HG02759 (cell line): ENCODE results near the gene ZNF653.
"Not testable (repeated sequence)": the region's sequence is repeated elsewhere in the genome, so short reads cannot be mapped to it uniquely, and the experiment has no call there.

ENCODE experiments used
- ATAC-seq: cut with Tn5 transposase; IDR thresholded peaks from one replicate; pipeline ENCODE4 v1.9.1; 2021; ENCODE audit warnings: mild to moderate bottlenecking, moderate library complexity; ENCODE audit not compliant: unreplicated experiment

ZNF653 gene

DNA sequence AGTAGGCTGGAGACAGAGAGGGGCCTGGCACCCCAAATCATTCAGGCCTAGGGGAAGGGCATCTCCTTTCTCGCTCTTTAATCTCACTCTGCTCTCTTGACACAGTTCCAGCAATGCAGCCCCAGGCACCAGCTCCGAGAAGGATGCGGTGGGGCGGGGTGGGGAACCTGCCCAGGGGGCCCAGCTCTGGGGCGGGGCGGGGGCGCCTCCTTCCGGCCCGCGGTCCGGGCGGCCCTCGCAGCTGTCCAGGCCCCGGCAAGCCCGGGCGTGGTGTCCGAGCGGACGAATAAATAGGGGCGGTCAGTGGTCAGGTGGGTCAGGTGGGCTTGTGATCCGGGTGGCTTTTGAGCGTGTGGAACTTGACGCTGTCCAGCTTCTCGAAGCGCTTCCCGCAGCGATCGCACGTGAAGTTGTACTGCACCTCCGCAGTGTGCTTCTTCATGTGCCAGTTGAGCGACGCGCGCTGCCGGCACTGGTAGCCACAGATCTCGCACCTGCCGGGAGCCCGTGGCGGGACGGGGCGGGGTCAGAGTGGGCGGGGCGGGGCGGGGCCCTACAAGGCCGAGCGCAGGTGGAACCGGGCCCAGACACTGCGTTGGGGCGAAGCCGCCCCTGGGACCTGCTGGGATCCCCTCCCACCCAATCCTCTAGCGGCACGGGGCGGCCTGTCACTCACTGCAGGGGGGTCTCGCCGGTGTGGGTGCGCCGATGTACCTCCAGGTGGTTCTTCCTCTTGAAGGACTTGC, 22.1 kb downstream of the ZNF653 start:
- ATAC-seq = no peak

DNA sequence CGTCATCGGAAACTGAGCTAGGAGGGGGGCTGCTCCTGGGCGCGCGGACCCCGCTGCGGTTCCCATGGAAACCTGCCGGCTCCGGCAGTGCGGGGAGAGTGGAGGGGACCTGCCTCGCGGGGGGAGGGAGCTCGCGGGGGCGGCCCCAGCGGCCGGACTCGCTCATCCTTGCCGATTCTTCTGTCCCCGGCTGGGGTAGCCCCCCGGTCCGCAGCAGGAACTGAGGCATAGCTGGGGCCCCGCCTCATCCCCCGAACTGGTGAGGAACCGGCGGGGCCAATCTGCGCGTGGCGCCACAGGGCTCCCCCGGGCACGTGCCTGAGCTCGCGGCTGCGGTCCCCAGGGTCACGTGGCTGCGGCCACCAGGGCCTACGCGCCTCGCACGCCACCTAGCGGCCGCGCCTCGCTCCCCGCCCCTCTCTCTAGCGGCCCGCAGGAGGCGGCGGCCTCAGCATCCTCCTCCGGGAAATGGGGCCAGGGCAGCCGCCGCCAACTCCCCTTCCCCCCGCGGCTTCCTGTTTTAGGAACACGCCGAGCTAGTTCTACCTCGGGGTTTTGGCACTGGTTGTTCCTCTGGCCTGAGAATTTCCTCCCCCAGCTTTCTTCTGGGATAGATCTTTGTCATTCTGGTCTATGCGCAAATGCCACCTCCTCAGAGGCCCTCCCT, 23.1 kb downstream of the ZNF653 start:
- ATAC-seq = peak; percentile 71

DNA sequence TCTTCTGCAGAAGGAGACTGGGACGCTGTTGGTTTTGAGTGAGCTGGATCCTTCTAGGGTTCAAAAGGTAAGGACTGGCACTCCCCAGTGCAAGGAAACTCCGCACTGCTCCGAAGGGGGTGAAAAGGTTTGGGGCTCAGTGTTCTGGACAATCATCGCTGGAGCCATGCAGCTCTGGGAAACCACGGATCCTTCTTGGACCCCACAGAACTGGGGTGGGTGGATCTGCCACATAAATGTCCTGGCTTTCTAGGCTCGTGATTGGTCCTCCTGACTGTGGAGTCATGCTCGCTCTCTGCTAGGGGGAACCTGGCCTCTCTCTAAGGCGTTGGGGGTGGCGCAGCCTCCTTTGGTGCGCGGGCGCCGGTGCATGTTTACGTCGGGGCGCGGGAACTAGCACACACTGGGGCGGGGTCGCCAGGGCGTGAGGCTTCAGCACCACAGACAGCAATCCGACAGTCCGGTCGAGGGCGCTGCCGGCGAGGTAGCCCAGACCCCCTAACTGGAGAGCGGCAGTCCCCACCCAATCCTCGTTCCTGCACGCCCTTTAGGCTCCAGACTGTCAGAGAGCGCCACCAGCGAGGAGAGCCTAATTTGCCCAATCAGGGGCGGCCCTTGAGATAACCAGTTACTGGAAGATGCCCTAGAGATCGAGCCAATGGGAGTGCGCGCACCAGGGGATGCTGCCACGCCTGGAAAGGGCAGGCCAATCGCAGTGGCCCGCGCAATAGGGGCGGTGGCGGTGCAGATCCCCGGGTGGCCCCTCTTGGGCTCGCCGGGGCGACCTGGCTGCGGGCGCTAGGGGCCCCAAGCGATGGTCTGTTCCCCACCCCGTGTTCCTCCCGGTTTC, 23.9 kb downstream of the ZNF653 start:
- ATAC-seq = peak; percentile 62

DNA sequence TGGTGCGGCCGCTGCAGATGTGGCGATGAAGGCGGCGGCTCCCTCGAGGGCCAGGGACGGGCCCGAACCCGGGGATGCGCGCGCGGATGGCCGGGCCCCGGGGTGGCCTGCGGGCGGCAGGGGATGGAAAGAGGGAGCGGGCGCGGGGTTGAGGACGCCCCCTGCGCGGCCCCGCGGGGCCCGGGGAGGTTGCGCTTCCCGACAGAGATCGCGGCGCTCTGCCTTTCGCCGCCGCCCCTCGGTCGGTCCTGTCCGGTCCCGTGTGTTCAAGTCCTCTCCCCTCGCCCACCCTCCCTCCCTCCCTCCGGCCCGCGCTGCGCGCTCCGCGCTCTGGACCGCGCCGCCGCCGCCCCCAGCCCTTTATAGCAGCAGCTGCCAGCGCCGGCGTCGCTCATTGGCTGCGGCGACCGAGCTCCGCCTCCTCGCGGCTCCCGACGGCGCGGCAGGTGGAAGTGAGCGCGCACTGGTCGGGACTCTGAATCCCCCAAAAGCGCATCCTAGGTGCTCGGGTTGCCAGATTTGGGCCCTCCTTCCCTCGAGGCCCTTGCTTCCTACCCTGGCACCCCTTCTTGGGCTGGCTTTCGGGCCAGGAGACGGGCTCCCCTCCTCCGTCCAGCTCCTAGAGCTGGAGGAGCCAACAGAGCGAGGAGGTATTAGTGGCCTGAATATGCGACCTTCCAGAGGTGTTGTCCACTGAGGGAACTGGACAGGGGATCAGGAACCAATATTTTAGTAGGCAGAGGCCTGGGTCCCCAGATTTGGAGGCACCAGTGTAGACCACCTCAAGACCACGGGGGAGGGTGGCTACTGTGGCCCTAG, 24.7 kb downstream of the ZNF653 start, which contains the start of gene ELAVL3:
ELAVL3 (minus strand) TSS at position 332 of the 819 bp plus-strand sequence. CDS start 438 bp downstream, outside the sequence.
- ATAC-seq = no peak

DNA sequence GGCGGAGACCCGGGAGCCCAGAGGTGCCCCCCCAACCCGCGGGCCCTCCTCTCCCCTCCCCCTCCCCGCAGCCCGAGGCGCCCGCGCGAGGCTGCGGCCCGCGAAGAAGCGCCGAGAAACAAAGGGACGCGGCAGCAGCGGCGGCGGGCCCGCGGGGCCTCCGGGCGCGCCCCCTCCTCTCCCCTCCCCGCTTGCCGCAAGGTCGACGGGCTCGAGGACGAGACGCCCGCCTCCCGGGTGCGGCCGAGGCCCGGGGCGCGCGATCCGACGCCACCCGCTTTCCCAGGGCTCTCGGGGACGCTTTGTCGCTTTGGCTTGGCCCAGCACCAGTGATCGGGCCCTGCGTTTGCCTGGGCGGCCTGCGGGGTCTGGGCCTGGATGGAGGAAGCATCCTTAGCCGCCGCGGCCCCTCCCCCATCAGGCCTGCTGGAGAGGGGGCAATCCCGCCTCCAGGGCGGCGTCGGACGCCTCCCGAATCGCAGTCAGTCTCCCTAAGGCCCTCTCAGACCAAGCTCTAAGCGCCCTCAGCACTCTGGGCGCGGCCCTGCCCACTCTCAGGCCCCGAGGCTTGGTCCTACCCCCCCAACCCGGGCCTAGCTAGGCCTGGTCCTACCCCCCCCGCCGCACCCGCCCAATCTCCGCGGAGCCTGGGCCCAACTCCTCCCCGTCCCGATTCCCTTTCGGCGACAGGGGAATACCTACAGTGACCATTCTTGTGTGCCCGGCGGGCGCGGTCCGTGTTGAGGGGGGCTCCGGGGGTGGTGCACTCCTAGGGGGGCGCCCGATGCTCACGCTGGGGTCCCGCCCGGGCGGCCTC, 25.5 kb downstream of the ZNF653 start:
- no peak for ATAC-seq

DNA sequence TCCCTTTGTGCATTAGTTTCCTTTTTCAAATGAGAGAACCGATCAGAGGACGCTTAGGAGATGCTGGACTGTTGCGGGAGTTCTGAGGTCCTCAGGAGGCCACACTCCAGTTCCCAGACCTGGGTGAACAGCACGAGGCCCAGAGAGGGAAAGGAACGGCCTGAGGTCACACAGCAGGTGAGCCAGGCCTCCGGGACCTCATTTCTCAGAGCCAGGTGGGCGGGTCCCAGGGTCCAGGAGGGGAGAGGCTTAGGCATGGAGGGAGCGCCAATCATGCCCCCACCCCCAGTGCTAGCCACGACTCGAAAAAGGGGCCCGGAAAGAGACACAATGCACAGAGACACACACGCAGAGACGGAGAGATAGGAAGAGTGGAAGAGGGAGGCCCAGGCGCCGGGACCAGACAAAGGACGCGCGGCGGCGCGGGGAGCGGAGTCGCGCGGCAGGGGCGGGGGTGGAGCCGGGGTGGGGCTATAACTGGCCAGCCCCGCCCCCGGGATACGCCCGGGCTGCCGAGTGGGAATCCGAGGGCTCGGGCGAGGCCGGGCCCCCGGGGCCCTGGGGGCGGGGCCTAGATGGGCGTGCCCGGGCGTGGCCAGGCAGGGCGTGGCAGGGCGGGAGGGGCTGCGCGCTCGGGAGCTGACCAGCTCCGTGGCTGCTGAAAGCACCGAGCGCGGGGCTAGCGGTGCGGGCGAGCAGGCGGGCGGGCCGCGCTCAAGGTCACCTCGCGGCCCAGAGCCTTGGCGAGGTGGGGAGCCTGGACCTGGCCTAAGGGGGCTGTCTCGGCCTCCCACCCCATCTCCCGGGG, 26.3 kb downstream of the ZNF653 start:
- ATAC-seq = no peak

DNA sequence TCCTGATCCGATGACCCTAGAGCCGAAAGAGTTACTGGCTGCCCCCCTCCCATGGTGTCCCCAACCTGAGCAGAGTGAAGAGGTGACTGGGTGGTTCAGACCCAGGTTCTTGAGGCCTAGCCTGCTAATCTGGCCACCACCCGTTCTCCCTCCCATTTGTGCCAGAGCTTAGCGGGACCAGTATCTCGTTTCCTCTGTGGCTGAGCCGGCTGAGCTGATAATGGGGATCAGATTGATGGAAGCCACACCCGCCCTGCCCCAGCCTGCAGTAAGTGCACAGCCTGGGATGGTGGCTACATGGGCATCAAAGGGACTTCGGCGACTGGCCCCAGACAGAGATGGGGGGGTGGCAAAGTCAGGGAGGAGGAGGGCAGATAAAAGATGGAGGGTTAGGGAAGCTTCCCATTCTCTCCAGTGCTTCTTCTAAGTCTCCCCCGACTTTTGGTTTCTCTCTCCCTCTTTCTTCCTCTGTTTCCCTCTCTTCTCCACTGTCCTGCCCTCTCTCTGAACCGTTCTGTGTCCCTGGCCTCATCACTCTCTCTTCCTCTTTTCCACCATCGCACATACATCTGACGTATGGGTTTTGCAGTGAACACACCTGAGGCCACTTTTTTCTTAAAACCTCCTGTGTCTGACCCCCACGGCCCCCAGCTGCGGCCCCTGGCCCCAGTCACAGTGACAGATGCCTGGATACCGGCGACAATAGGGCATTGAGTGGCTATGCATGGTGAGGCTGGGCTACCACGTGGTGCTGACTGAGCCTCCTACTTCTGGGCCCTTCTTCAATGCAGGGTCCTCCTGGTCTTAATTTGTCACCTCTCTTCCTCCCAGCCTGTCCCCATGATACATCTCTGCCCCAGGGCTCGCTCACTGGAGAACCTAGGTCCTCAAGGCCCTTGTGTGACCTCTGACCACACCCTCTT, 27.2 kb downstream of the ZNF653 start:
- no peak for ATAC-seq

DNA sequence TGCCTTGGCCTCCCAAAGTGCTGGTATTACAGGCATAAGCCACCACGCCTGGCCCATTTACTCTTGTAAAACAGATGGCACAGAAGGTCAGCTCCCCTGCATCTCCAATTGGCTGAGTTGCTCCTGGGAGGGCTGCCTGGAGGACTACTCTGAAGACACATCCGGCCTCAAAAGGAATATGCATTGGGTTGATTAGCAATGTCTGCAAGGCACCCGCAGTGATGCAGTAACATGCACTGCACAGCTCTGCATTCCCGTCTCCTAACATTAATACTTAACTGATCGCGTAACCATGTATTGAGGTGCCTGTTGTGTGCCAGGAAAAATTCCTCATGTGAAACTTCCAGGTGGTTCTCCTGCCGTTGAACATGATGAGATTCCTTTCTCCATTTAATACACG, 29.8 kb downstream of the ZNF653 start:
- ATAC-seq = no peak

DNA sequence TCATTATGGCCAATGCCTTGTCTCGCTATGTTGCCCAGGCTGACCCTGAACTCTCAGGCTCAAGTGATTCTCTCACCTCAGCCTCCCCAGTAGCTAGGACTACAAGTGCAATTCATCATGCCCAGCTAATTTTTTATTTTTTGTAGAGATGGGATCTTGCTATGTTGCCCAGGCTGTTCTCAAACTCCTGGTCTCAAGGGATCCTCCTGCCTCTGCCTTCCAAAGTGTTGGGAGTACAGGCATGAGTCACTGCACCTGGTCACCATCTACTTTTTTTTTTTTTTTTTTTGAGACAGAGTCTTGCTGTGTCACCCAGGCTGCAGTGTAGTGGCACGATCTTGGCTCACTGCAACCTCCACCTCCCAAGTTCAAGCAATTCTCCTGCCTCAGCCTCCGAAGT, 30.3 kb downstream of the ZNF653 start:
- ATAC-seq = not testable (repeated sequence)

DNA sequence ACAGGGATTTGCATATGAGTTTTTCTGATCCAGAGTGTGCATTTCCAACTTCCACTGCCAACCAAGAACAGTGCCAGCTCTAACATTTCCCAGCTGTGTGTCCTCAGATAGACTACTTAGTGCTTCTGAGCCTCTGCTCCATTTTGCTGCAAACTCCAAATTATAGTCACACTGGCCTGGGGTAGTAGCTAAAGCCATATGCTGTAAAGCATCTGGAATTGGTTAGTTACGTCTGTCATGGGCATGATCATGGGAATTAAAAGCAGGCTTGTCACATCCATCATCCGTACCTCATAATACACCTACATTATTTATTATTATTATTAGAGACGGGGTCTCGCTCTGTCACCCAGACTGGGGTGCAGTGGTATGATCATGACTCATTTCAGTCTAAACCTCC, 31.9 kb downstream of the ZNF653 start:
- no peak for ATAC-seq

DNA sequence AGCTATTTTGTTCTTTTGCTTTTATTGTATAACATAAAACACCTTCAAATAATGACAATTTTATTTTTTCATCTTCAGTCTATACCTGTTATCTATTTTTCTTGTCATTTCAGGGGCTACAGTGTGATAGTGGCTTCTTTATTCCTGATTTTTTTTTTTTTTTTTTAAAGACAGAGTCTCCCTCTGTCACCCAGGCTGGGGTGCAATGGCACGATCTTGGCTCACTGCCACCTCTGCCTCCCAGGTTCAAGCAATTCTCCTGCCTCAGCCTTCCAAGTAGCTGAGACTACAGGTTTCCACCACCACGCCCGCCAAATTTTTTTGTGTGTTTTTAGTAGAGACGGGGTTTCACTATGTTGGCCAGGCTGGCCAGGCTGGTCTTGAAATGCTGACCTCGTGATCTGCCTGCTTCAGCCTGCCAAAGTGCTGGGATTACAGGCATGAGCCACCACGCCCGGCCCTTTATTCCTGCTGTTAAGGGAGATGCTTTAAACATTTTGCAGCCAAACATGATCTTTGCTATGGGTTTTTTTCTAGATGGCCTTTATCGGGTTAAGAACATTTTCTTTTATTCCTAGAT, 37.3 kb downstream of the ZNF653 start:
- ATAC-seq = not testable (repeated sequence)

DNA sequence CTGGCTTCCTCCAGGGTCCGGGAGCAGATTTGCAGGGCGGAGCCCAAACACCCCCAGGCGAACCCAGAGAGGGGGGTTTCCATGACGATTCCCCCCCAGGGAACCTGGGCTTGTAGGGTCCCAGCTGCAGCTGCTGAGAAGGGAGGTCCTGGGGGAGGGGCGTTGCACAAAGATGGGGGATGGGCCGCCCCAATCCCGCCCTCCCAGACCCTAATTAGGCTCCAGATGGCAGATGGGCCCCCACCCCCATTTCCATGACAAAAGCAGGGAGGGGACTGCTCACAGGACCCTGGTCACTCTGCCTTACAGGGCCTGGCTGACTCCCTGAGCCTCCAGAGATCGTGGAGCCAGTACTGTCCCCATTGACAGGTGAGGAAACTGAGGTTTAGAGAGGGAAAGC, 40.0 kb downstream of the ZNF653 start:
- no peak for ATAC-seq

DNA sequence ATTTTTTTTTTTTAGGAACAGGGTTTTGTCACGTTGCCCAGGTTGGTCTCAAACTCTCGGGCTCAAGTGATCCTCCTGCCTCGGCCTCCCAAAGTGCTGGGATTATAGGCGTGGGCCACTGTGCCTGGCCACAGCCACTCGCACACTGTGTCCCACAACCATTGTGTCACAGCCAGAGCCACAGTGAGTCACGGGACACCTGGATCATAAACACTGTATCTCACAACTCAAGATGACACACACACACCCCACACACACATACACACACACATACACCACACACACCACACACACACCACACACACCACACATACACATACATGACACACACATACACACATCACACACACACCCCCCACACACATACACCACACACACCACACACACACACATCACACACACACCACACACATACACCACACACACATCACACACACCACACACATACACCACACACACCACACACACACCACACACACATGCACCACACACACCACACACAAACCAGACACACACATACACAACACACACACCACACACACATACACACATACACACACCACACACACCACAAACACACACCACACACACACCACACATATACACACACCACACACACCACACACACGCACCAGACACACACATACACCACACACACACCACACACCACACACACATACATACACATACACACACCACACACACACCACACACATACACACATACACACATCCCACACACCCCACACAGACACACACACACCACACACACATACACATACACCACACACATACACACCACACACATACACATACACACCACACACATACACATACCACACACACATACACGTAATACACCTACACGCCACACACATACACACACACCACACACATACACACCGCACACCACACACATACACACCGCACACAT, 41.0 kb downstream of the ZNF653 start:
- no peak for ATAC-seq

DNA sequence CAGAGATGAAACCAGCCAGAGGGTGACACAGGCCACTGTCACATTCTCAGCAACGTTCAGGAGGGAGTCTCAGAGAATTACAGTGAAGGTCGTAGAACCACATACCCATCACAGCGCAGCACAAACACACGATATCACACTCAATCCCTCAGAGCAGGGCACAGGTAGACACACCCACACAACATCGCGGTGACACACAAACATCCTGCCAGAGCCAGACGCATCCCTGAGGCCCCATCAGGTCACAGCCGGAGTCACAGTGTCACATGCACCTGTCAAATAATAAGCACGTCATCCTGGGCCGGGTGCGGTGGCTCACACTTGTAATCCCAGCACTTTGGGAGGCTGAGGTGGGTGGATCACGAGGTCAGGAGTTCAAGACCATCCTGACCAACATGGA, 42.2 kb downstream of the ZNF653 start:
- ATAC-seq = no peak

DNA sequence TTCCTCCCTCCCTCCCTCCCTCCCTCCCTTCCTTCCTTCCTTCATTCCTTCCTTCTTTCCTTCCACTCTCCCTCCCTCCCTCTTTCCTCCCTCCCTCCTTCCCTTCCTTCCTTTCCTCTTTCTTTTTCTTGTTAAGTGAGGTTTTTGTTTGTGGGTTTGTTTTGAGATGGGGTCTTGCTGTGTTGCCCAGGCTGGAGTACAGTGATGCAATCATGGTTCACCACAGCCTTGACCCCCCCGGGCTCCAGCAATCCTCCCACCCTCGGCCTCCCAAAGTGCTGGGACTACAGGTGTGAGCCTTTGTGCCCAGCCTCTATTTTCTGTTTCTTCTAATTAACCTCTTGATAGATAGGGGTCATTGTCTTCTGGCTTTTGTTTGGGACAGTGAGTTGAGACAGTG, 44.2 kb downstream of the ZNF653 start:
- no peak for ATAC-seq

DNA sequence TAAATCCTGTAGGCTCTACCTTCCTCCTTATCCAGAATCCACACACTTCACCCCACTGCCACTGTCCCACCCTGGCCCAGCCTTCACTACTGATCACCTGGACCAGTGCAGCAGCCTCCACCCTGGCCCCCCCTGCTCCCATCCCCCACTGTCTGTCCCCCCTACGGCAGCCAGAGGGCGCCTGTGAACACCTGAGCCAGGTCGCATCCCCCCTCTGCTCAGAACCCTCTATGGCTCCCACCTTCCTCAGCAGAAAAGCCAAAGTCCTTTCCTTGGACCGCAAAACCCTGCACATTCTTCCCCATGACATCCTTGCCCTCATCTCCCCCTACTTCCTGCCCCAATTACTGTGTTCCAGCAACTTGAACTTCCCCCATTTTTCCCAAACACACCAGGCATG, 45.4 kb downstream of the ZNF653 start:
- ATAC-seq = no peak

DNA sequence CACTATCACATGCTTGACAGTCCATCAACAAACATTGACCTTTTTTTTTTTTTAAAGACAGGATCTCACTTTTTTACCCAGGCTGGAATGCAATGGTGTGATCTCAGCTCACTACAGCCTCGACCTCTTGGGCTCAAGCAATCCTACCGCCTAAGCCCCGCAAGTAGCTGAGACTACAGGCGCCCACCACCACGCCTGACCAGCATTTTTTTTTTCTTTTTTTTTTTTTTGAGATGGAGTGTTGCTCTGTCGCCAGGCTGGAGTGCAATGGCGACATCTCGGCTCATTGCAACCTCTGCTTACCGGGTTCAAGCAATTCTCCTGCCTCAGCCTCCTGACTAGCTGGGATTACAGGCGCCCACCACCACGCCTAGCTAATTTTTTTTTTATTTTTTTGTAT, 46.7 kb downstream of the ZNF653 start:
- ATAC-seq = not testable (repeated sequence)
